ENCODE data around the gene GRHL3.

GRHL3 gene

DNA sequence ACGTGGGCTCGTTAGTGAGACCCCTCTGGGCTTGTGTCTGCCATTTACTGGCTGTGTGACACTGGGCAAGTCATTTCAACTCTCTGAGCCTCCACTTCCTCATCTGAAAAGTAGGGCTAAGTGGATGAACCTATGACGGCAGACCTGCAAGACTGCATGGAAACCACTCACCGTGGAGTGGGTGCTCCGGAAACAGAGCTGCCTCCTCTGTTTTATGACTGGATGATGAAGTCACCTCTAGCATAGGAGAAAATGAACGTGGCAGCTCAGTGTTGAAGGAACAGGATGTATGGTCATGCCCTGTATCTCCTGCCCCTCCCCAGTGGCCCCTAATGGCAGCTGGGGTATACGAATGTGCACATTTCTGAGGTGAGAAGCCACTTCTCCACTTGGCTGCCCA, 53.9 kb downstream of the GRHL3 start:
- DNase-seq, result no peak

DNA sequence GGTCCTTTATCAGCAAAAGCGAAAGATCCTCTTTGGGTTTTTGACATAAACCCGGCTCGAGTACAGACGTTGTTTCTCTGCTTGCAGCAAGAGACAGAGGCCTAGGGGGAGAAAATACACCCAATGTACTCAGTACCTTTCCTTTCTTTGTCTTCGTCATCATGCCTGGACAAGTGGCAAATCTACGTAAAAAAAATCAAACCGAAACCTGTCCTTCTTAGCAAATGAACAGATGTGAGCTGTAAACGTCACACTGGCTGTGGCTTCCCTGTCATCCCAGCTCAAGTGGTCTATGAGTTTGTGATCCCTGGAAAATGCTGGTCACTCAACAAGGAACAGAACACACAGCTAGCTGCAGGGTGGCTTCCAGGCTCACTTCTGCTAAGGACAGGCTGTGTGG, 54.6 kb downstream of the GRHL3 start:
- no peak for DNase-seq

DNA sequence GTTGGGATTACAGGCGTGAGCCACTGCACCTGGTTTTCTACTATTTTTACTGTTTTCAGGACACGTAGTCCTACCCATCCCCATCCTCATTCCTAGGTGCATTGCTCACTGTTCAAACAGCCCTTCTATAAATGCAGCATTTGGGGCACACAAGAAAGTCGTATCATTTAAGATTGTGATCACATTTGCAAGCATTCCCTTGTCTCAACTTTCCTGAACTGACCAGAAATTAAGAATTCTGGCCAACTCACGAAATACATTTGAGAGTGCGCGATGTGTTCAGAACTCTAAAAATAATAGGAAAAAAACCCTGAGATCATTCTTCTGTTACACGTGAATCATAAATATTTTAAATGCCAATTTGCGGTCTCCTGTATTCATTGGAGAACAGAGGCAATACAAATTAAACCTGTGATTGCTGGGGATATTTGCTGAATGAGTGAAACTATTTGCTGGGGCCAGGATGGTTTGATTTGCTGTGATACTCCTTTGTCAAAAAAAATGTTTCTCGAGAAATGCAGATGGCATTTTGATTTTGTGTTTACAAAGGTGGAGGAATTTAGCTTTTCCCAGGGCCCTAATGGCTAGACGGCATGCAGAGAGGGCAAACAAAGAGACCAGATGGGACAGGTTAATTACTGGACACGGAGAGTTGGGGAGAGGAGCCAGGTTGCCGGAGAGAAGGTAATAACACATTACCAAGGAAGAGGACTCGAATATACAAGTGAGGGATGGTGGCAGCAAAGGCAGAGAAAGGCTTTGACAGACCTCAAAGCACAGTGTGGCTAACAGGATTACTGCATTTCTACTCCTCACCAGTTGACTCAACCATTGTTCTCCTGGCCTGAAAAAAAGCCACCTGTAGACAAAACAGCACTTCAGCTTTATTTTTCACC, 56.0 kb downstream of the GRHL3 start:
- DNase-seq, result no peak

DNA sequence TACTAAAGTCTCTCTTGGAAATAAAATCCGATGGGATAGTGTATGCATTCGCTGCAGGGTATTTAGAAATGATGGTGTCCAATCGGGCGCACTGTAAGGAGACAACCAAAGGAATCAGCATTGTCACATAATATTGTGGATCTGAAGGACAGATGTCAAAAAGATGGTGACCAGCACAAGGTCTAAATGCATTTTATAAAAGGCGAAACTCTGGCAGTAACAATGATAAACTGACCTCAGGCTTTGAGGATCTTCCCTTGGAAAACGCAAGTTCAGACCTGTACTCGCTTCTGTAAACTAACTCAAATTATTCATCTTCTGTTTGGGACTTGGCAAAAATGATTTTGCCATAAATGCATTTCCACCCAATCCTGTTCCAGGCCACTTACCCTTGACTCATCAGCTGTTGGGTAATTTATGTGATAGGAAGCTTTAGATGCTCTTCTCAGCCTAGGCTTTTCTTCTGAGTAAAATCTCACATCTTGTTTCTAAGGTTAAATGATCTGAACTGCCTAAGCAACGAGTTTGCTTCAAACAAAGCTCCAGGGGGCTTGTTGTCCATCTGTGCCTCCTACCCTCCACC, 60.7 kb downstream of the GRHL3 start:
- DNase-seq, result no peak

DNA sequence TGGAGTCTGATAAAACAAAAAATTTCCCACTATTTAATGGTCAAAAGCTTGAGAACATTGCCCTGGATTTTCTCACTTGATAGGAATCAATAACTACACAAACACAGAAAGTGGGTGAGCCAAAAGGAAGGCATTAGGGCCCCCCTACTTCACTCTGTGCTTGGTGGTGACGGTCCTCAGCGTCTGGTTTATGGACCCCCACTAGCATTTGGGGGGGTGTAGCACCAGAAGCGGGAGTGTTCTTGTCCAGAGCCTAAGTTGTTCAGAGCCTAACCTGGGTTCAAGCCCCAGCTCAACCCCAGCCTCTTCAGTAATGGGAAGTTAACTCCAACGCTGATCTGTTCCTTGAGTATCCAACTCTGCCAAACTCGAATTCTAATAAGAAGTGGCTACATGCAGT, 61.4 kb downstream of the GRHL3 start:
- DNase-seq, result no peak

DNA sequence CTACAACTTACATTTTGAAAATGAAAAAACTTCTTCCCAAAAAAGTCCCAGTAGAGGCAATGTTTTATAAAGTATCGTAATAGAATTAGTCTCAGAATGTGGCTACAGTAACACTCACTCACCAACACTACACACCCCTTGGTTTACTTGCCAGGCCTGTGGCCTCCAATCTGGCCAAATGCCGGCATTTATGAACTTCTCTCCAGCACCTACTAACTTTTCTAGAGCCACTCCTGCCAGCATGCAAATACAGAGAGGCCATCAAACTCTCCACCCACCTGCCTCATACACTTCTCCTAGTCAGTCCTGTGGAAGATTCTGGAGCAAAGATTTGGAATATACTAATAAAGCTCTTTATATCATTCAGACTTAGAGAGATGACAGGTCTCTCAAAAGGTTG, 62.1 kb downstream of the GRHL3 start:
- DNase-seq, result no peak

DNA sequence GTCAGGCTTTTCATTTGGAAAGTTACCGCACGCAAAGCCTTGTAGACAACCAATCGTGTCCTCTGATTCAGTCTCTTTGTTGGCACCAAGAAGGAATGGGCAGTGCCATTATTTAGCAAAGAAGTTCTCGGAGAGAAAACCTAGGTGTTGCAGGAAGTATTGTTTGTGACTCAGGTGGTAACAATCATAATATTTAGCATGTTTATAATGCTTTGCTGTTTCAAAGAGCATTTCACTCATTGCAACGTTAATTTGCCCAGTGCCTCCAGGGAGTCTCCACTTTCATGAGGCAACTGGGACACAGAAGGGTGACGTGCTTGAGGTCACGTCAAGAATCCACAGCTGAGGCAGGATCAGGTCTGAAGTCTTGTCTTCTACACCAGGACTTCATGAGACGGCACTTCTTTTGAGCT, 63.0 kb downstream of the GRHL3 start:
- DNase-seq, result no peak

DNA sequence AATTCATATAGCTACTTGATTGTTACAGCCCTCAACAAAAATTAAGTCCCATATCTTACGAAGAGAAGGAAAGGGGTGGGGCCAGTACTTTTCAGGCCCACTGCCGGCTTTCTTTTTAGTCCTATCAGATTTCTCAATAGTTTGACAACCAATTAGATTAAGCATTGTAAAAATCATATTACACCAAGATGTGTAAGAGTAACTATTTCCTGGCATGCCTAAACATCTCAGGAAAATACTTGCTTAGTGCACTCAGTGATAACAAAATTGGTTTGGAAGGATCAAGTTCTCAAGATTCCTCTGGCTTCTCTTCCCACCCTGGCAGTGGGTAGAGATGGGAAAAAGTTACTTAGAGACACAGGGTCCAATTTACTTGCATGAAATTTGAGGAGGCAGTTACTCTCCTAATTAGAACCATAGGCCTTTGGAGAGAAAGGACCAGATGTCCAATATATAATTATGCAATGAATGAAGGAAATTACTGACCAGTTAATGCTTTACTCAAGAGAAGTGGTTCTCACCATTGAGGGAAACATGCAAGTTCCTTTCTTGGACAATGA, 64.3 kb downstream of the GRHL3 start:
- DNase-seq, result no peak

DNA sequence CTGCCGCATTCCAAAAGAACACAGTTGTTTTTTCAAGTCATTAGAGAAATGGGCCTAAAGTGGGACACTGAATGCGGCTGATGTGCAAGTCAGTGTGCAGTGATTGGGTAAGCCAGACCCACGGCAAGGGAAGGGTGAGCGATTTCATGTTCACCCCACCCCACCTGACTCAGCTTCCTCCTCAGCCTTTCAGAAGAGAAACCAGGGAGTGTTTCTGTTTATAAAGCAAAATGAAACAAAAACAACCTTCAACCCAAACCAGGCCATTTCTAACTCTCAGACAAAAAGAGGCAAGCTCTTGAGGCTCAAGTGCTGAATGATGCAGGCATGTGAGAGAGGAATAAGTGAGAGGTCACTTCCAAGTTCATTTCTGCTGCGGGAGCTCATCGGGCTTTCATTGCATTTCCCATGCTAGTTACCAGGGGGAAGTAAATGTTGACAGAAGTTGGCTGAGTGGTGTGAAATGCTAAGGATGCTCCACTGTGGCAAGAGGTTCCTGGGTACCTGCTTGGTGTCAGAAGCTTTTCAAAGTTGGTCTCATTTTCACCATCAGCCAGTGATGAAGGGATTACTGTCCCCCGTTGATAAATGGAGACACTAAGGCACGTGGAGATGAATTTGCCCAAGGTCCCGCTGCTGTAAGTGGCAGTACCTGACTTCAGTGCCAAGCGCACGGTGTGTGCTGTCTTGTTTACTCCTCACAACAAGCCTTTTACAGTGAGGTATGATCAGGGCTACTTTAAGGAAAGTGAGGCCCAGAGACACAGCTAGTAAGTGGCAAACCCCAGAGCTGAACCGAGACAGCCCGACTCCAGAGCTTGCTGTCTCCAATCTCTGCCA, 65.3 kb downstream of the GRHL3 start:
- DNase-seq, result no peak

DNA sequence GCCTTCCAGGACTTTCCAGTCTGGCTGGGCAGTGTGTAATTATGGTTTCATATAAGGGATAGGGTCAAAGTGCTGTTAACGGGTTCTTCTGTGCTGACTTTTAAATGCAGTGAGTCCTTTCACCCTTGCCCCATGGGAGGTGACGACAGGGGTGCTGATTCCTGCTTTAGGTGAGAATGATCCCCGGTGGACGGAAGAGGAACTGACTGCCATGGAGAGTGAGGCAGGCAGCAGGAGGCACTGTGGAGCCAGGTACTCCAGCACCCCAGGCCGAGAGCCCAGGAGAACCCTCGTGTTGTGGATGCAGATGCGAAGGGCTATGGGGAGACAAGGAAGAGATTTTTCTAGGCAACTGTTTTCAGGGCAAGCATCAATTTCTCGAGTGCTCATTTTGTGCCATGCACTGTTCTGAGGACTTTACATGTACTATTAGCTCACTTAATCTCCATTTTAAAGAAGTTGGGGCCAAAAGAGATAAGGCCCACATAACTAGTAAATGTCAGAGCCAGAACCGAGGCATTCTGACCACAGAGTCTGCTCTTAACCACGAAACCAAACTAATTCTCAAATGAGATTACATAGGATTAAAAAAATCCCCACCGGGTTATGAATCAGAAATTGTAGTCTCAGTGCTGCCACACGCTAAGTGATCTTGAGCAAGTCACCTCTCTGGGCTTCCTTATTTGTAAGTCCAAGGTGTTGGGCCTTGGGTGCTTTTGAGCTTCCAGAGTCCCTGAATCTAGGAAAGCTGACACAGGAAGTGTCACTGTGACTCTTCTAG, 66.2 kb downstream of the GRHL3 start:
- no peak for DNase-seq

DNA sequence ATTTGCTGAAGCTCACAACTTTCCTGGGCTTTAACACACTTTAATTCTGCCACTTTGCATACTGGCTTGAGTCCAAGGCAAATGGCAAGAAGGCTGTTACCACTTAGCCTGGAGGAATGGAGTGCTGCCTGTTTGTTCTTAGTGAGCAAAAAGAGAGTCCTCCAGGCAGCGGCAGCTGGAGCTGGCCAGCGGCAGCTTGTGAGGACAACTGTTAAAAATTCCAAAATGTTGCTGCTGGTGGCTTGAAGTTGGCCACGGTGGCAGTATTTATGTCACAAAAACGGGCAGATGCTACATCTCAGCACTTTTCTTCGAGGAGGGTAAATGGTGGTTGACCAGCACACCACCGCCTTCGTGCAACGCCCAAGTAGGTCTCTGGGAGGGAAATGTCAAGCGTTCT, 67.1 kb downstream of the GRHL3 start:
- DNase-seq, result no peak

DNA sequence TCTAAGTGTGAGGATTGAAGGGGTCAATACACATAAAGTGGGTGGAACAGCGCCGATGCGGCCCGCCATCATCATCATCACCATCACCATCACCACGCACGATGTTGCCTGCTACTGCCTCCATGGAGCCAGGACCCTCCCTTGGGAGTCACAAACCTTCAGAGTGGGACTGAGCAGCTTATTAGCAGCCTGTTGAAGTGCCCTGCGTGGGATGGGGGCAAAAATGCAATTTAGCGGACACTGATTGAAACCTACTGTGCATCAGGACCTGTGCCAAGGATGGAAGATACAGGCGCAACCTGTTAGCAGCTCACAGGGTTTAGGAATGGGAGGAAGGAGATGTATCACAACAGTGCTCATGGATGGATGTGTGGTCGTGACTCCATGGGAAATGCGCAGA, 67.8 kb downstream of the GRHL3 start:
- DNase-seq, result no peak

DNA sequence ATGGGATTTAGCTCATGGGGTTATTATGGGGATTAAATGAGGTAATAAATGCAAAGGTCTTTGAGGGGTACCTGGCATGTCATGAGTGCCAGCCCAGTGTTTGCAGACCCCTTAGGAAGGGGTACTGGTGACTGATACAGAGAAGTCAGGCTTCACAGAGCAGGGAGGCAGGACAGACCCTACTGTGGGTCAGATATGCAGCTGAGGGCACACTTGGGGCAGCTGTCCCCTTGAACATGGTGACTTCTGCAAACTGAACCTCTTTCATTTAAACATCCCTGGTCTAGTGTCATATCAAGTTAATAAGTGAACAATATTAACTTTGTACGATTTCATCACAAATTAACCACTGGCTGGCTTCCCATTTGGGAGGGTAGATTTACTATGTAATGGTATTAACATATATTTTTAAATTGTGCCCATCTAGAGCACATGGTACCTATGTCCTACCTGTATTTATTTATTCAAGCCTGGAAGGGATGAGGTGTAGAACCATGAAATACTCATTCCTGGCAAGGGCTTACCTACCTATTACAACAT, 68.5 kb downstream of the GRHL3 start:
- DNase-seq, result no peak

DNA sequence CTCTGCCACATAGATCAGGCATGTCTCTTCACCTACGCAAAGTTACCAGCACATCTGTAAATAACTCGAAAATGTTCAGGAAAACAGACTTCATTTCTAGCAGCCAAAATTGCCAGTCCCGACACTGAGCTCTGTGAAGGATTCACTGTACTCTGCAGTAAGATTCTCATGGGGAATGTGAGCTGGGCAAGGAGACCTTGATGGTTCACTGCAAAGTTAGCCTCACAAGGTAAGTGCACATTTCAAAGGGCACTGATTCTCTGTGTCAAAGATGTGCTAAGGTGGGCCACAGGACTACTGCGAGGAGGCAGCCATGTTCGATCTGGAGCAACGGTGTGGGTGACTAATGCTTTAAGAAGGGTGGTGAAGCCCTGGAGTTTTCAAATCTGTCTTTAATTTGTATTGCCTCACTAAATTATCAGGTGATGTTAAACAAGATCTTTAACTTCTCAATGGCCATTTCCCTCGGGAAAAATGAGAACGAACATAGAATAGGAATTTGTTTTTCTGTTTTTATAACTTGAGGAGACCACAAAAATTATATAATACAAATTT, 69.3 kb downstream of the GRHL3 start:
- no peak for DNase-seq

DNA sequence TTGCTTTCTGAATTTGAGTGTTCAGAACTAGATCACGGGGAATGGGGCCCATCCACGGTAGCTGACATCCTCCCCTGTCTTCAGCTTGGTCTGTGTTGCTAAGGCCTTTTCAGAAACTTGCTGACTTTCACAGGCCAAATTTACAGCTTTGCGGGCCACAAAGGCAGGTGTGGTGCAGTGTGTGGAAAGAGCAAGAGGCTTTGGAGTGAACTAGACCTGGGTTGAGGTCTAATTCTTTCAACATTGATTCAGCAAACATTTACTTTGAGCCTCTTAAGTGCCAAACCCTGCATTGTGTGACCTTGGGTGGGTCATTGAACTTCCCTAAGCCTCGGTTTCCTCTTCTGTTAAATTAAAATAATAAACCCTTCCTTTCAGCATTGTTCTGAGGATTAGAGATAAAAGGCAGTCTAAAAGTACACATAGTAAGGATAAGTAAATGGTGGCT, 70.1 kb downstream of the GRHL3 start:
- no peak for DNase-seq

DNA sequence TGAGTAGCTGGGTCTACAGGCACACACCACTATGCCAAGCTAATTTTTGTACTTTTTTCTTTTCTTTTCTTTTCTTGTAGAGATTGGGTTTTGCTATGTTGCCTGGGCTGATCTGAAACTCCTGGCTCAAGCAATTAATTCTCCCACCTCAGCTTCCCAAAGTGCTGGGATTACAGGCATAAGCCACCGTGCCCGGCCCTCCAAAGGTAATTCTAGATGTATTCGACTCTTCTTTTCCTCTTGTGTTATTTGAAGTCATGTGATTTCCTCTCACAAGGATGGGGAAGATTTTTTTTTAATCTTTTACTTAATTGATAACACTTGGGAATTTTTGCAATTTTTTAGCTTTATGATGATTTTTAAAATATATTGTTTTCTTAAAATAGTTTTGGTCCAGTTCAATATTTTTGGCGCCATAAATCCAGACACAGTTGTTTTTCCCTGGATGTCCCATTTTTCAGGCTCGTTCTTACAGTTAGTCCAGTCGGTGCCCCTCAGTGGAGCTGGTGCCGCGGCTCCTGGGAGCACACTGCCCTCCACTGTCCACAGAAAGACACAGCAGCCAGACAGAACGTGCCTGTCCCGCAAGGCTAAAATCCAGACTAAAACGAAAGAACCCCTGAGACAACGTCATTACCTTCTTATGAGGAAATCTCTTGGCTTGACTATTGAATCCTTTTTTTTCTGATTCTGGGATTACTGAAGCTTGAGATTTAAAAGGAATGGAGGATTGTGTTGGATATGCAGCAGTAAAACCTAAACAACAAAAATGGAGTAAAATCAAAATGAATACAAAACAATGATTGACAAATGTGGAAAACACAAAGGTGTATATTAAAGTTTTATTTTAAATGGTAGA, 72.0 kb downstream of the GRHL3 start:
- peak in 50 of 56 donors; percentile 8 to 82 (median 50) for DNase-seq

DNA sequence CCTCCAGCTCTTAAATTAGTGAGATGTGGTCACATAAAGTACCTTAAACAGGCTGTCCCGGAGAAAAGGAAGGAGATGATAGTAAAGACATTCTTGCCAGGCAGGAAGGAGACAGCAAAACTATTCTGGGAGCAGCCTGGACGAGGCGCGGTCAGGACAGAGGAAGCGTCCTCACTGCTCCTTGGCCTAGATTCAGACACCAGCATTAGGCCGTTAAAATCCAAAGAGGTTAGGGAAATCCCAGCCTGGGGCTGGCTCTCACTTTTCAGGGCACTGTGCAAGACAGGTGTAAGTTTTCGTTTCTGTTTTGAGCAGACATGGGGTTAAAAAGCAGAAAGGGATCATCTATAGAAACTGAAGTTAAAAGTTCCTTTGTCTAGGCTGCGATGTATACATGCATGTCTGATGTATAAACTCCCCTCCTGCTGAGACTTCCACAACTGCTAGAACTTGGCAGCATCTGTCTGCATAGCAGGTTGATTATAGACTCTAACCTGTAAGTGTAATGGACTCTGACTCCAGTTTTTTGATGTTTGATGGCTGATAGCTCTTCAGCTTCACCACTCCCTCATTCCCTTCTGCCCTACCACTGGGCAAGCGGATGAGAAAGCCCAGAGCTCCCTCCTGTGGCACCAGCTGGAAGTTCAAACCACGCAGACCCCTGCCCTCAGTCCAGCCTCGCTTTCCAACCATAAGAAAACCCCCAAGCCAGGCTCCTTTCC, 72.9 kb downstream of the GRHL3 start:
- peak in 39 of 56 donors; percentile 2 to 67 (median 40) for DNase-seq

DNA sequence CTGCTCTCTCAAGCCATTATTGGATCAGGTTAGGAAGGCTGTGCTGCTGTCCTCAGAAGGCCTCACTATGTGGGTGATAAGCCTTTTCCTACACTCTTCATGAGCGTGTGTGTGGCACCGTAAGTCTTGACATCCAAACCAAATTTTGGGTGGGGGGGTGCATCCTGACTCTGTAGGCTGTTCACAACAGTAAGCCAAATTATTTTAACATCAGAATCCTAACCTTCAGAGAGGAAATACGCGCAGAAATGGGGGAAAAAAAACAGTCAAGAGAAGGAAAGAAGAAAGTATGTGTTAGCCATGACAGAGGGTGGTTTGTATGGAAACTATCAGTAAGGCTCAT, 73.4 kb downstream of the GRHL3 start:
- no peak for DNase-seq
